Measurements from ENCODE around the gene MAP6.

- TF ChIP-seq CTCF (IDR thresholded peaks at IDR 0.05) = no peak
- no peak for TF ChIP-seq POLR2A (IDR thresholded peaks at IDR 0.05)
Observed at GRCh38 chr11:75642402-75643113, 26.3 kb downstream of the MAP6 start.

All from Peyer's patch (tissue), 4 donors.